Kidney epithelial cell (primary cell): ENCODE data around the gene TBCD. TPM values are rescaled to one million over a fixed set of nuclear protein-coding genes. Genes with fewer than 3 reads are reported as not detected.

ENCODE experiments used
- DNase-seq: peaks from one replicate; pipeline ENCODE4 v3.0.0-alpha.2; 2010; ENCODE audit warnings: low read depth
- H3K27me3 ChIP-seq: 2 replicates; pipeline ENCODE4 v1.6.0; 2011; ENCODE audit warnings: low read length; ENCODE audit not compliant: control insufficient read depth, insufficient read depth
- H3K36me3 ChIP-seq: 2 replicates; pipeline ENCODE4 v1.5.1; 2011; ENCODE audit warnings: low read length; ENCODE audit not compliant: control insufficient read depth, insufficient read depth
- H3K4me3 ChIP-seq: 2 replicates; pipeline ENCODE4 v1.5.1; 2011; ENCODE audit warnings: low read depth, mild to moderate bottlenecking, control low read depth, low read length
- CTCF ChIP-seq: IDR thresholded peaks from 2 replicates; pipeline ENCODE4 v1.5.1; 2011; ENCODE audit warnings: mild to moderate bottlenecking, moderate library complexity, low read length, control low read depth, inconsistent platforms; ENCODE audit not compliant: insufficient read depth, poor library complexity, severe bottlenecking
- total RNA-seq: library from RNA; depleted of rRNA; stranded (reverse); fragments of >200 nt; gene quantifications from 2 replicates; pipeline ENCODE4 v1.2.3, GENCODE V29; 2015

The TBCD gene
- total RNA-seq, 1 donor from 2014 or later = 69.6 TPM

GRCh38 chr17:82840431-82840831 is 88.6 kb downstream of the TBCD start:
- no peak for TF ChIP-seq CTCF
- H3K4me3 ChIP-seq = no peak overlapping the region
- DNase-seq = no peak
- H3K36me3 ChIP-seq = no peaks in the 10 kb centered on the region
- no peaks in the 10 kb centered on the region for H3K27me3 ChIP-seq

- no peak for DNase-seq
- Histone ChIP-seq H3K4me3 (no peak overlapping the region), H3K27me3 (no peaks in the 10 kb centered on the region), H3K36me3 (peaks cover 1% of the 10 kb centered on the region)
- no peak for TF ChIP-seq CTCF
Observed at GRCh38 chr17:82841921-82842596, 90.2 kb downstream of the TBCD start.

- DNase-seq = no peak
- Histone ChIP-seq H3K36me3 (peaks cover 1% of the 10 kb centered on the region), H3K27me3 (no peaks in the 10 kb centered on the region), H3K4me3 (no peak overlapping the region)
- TF ChIP-seq CTCF = no peak
Observed at GRCh38 chr17:82843904-82844680, 92.2 kb downstream of the TBCD start.

GRCh38 chr17:82844796-82845162 is 92.9 kb downstream of the TBCD start:
- TF ChIP-seq CTCF = no peak
- Histone ChIP-seq H3K27me3 (no peaks in the 10 kb centered on the region), H3K4me3 (no peak overlapping the region), H3K36me3 (peaks cover 1% of the 10 kb centered on the region)
- DNase-seq = no peak

- no peaks in the 10 kb centered on the region for H3K27me3 ChIP-seq
- no peak for TF ChIP-seq CTCF
- H3K4me3 ChIP-seq = no peak overlapping the region
- DNase-seq = no peak
- H3K36me3 ChIP-seq = peaks cover 1% of the 10 kb centered on the region
Observed at GRCh38 chr17:82845163-82845807, 93.4 kb downstream of the TBCD start.
